Breast epithelium (tissue), 3 donors: ENCODE data around the gene NLK.

ENCODE experiments used
- CTCF ChIP-seq, 3 donors: fragments of 450-650 bp; IDR thresholded peaks; one replicate each; pipeline ENCODE4 v1.5.1; 2016 to 2017; ENCODE audit warnings: antibody characterized with exemption in 3 of 3, mild to moderate bottlenecking in 3 of 3, moderate library complexity in 3 of 3
- POLR2A ChIP-seq: fragments of 450-650 bp; IDR thresholded peaks from one replicate; pipeline ENCODE4 v1.6.1; 2016; ENCODE audit warnings: antibody characterized with exemption, mild to moderate bottlenecking, moderate library complexity
- POLR2AphosphoS5 ChIP-seq, 3 donors: sonication (generic); formaldehyde crosslinking; IDR thresholded peaks; one replicate each; pipeline ENCODE4 v1.6.1; 2017; ENCODE audit warnings: antibody characterized with exemption in 3 of 3

- TF ChIP-seq CTCF (IDR thresholded peaks at IDR 0.05) = no peak
- no peak for TF ChIP-seq POLR2A
- no peak for TF ChIP-seq POLR2AphosphoS5 (IDR thresholded peaks at IDR 0.05)
Observed at GRCh38 chr17:28115046-28115445, 72.6 kb downstream of the NLK start.
